Uterus (tissue), 2 donors: ENCODE data around the gene NRM.

Source experiments
- CTCF ChIP-seq, 4 experiments: fragments of 200-600 bp in 2 of 4; fragments of 450-650 bp in 2 of 4; sonication (generic) in 2 of 4; IDR thresholded peaks; one replicate each; pipeline ENCODE4 v1.5.1; 2016 to 2019; ENCODE audit warnings: antibody characterized with exemption in 4 of 4, mild to moderate bottlenecking in 2 of 4, moderate library complexity in 1 of 4
- POLR2A ChIP-seq, 2 donors: fragments of 450-650 bp; IDR thresholded peaks; one replicate each; pipeline ENCODE4 v1.6.1; 2016; ENCODE audit warnings: antibody characterized with exemption in 2 of 2, mild to moderate bottlenecking in 1 of 2, moderate library complexity in 1 of 2

GRCh38 chr6:30656513-30656912, 34.3 kb downstream of the NRM start:
- TF ChIP-seq CTCF (IDR thresholded peaks at IDR 0.05) = no peak
- TF ChIP-seq POLR2A (IDR thresholded peaks at IDR 0.05) = no peak
